Erythroblast (primary cell): ENCODE results near the gene KAZN.

ENCODE experiments used
- GATA1 ChIP-seq: IDR thresholded peaks from 2 replicates; pipeline ENCODE4 v1.6.1; 2011; ENCODE audit warnings: low read depth, mild to moderate bottlenecking, control low read depth, low read length, moderate library complexity
- POLR2A ChIP-seq: IDR thresholded peaks from 2 replicates; pipeline ENCODE4 v1.6.1; 2011; ENCODE audit warnings: mild to moderate bottlenecking, low read length

DNA sequence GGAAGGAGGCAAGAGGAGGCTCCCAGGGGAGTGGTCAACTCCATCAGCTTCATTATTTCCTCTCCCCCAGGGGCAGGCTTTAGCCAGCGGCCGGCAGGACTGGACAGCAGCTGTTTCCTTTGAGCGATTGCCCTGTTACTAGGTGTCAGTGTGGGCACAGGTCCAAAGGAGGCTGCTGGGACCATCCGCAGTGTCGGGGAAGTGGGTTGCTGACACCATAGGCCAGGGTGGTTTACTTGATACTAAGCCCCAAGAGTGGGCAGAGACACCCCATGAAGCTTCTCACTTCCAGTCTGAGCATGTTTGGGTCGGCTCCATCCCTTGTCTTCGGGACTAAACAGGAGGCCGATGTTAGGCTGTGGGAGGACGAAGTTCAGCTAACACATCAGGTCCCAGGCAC is 63.6 kb downstream of the KAZN start:
- TF ChIP-seq POLR2A (no peak), GATA1 (no peak)
